Ovary (tissue), 9 donors: ENCODE data around the gene SMIM41. TPM values are rescaled to one million over a fixed set of nuclear protein-coding genes. Genes with fewer than 3 reads are reported as not detected.

ENCODE experiments used
- DNase-seq, 5 donors: peaks; one replicate each; pipeline ENCODE4 v3.0.0-alpha.2; 2019 to 2020
- H3K27ac ChIP-seq, 2 donors: fragments of 200-600 bp; one replicate each; pipeline versions ENCODE4 v1.5.1 to v1.8.0; 2019 to 2022
- H3K27me3 ChIP-seq: fragments of 200-600 bp; one replicate; pipeline ENCODE4 v1.8.0; 2022
- H3K36me3 ChIP-seq: fragments of 200-600 bp; sonication (generic); one replicate; pipeline ENCODE4 v1.5.1; 2019
- H3K4me1 ChIP-seq: one replicate; pipeline ENCODE4 v1.8.1; 2013; ENCODE audit warnings: mild to moderate bottlenecking, moderate library complexity; ENCODE audit not compliant: insufficient read depth
- H3K4me3 ChIP-seq: fragments of 200-600 bp; sonication (generic); one replicate; pipeline ENCODE4 v1.5.1; 2017
- H3K9me3 ChIP-seq, 2 donors: fragments of 200-600 bp in 1 of 2; sonication (generic) in 1 of 2; one replicate each; pipeline versions ENCODE4 v1.5.1 to v1.8.1; 2013 to 2019; ENCODE audit warnings: mild to moderate bottlenecking in 1 of 2, moderate library complexity in 1 of 2
- CTCF ChIP-seq, 3 donors: fragments of 450-650 bp in 2 of 3; fragments of 200-600 bp in 1 of 3; IDR thresholded peaks; one replicate each; pipeline versions ENCODE4 v1.5.1 to v1.8.0; 2016 to 2022; ENCODE audit warnings: antibody characterized with exemption in 3 of 3, mild to moderate bottlenecking in 1 of 3
- EP300 ChIP-seq: sonication (generic); formaldehyde crosslinking; IDR thresholded peaks from one replicate; pipeline ENCODE4 v1.6.1; 2017; ENCODE audit warnings: antibody characterized with exemption
- POLR2A ChIP-seq: fragments of 450-650 bp; IDR thresholded peaks from one replicate; pipeline ENCODE4 v1.6.1; 2017; ENCODE audit warnings: antibody characterized with exemption, mild to moderate bottlenecking, moderate library complexity
- WGBS, 3 donors: extraction: QIAGEN DNeasy Blood & Tissue Kit in 1 of 3; methylation state at CpG; one replicate each; pipeline versions ENCODE4 v1.1.5 to v1.1.7; 2013 to 2017; 5-methylcytosine and 5-hydroxymethylcytosine counted together
- intact Hi-C, 4 donors: fragments of 100-400 bp; cut with DNase I; formaldehyde crosslinking; loops; one replicate each; pipeline versions ENCODE4 v1.11.0 to v1.15.1; 2022 to 2023
- polyA plus RNA-seq, 2 donors: library from polyadenylated mRNA; stranded (reverse); fragments of 200-250 nt in 1 of 2; fragments of 350-450 nt in 1 of 2; fragmentation: Illumina TruSeq in 1 of 2; extraction: RNeasy Lipid Tissue Mini Kit (QIAGEN cat#74804) in 1 of 2; gene quantifications; one replicate each; pipeline ENCODE4 v1.2.3, GENCODE V29; 2013 to 2014
- total RNA-seq, 7 donors: library from RNA; depleted of rRNA in 2 of 7; stranded (reverse); fragments of >200 nt in 2 of 7; fragmentation: NEBNext Ultra II Directional in 3 of 7; extraction: Animal tissue kit (Norgen Biotek cat#: 25700) in 3 of 7; gene quantifications; one replicate each; pipeline versions ENCODE4 v1.1.0 to v1.2.4, GENCODE V29; 2016 to 2023
- donor health status: DM: no; HTN: no; CAD: no; lungs with moderate emphysema.
- donor health status: DM: no; HTN: no; CAD: no.
- donor health status: Bipolar disorder and iron deficiency.
- donor health status: DM: yes; HTN: yes; CAD: no.
- donor health status: DM: no; HTN: no; CAD: no.
- donor health status: DM: yes; HTN: yes; CAD: no.

Gene SMIM41
- total and polyA plus RNA-seq, 9 donors, result 0.32 to 4.5 (median 2.8) TPM

GRCh38 chr12:52141306-52141705, 61.8 kb downstream of the SMIM41 start:
- TF ChIP-seq POLR2A, result no peak
- TF ChIP-seq EP300, result no peak
- TF ChIP-seq CTCF (IDR thresholded peaks at IDR 0.05), result no peak
- Histone ChIP-seq H3K4me1 (no peaks in the 10 kb centered on the region), H3K36me3 (no peaks in the 10 kb centered on the region), H3K4me3 (no peak overlapping the region), H3K27ac (no peak overlapping the region), H3K9me3 (no peaks in the 10 kb centered on the region), H3K27me3 (no peaks in the 10 kb centered on the region)
- DNase-seq, result no peak
- WGBS, 3 donors, result 86 to 92% (median 92%) methylated on average over 4 of the region's 4 CpGs
- intact Hi-C loops, result no loop called here

- Histone ChIP-seq H3K36me3 (no peaks in the 10 kb centered on the region), H3K4me1 (peaks cover 1% of the 10 kb centered on the region), H3K4me3 (no peak overlapping the region), H3K27me3 (no peaks in the 10 kb centered on the region), H3K9me3 (no peaks in the 10 kb centered on the region), H3K27ac (no peak overlapping the region)
- 84 to 88% (median 85%) methylated on average over 8 of the region's 8 CpGs for WGBS, 3 donors
- DNase-seq, result no peak
- TF ChIP-seq EP300 (no peak), CTCF (IDR thresholded peaks at IDR 0.05) (no peak), POLR2A (no peak)
- intact Hi-C loops, result no loop called here
Measured at GRCh38 chr12:52141875-52142274, 62.4 kb downstream of the SMIM41 start.

GRCh38 chr12:52142431-52142830, 62.9 kb downstream of the SMIM41 start:
- no peaks in the 10 kb centered on the region for H3K27me3 ChIP-seq
- 71 to 95% (median 94%) methylated on average over 5 of the region's 5 CpGs for WGBS, 3 donors
- H3K27ac ChIP-seq, result no peak overlapping the region
- peaks cover 3% of the 10 kb centered on the region for H3K4me1 ChIP-seq
- H3K9me3 ChIP-seq, result no peaks in the 10 kb centered on the region
- no peak for TF ChIP-seq EP300
- TF ChIP-seq POLR2A, result no peak
- no peak for TF ChIP-seq CTCF (IDR thresholded peaks at IDR 0.05)
- intact Hi-C loops, result no loop called here
- DNase-seq, result no peak
- no peak overlapping the region for H3K4me3 ChIP-seq
- H3K36me3 ChIP-seq, result no peaks in the 10 kb centered on the region

- Histone ChIP-seq H3K4me1 (peaks cover 4% of the 10 kb centered on the region), H3K4me3 (no peak overlapping the region), H3K27me3 (no peaks in the 10 kb centered on the region), H3K36me3 (no peaks in the 10 kb centered on the region), H3K9me3 (no peaks in the 10 kb centered on the region), H3K27ac (no peak overlapping the region)
- WGBS, 3 donors, result 81 to 85% (median 82%) methylated on average over 16 of the region's 16 CpGs
- intact Hi-C loops, result no loop called here
- TF ChIP-seq EP300 (no peak), POLR2A (no peak), CTCF (IDR thresholded peaks at IDR 0.05) (no peak)
- no peak for DNase-seq
Measured at GRCh38 chr12:52144512-52145227, 65.2 kb downstream of the SMIM41 start.
